Measurements from ENCODE around the gene HOXD13. TPM values are rescaled to one million over a fixed set of nuclear protein-coding genes. Genes with fewer than 3 reads are reported as not detected.
A peak's percentile ranks its signal among the peaks of the same experiment; 100 is the strongest.

HOXD13 gene
- total RNA-seq, 1 donor from 2014 or later: not detected

- no peak for ATAC-seq
- intact Hi-C loops (cut with DNase I): loop anchor here (2.0 to 10.0 kb wide), 2 partner anchors 55 to 395 kb away; no protein-coding TSS in a partner anchor
- no peak for DNase-seq (ENCODE audit: low spot score)
Measured at GRCh38 chr2:176079831-176080539, 12.5 kb upstream of the HOXD13 start.

GRCh38 chr2:176080540-176081375 is 11.8 kb upstream of the HOXD13 start:
- no peak for ATAC-seq
- DNase-seq (ENCODE audit: low spot score): no peak
- intact Hi-C loops (cut with DNase I): loop anchor here (2.0 to 10.0 kb wide), 2 partner anchors 54 to 396 kb away; no protein-coding TSS in a partner anchor

- intact Hi-C loops (cut with DNase I): loop anchor here (2.0 to 10.0 kb wide), 2 partner anchors 53 to 397 kb away; no protein-coding TSS in a partner anchor
- DNase-seq (ENCODE audit: low spot score) (no peak), ATAC-seq (no peak)
Measured at GRCh38 chr2:176081376-176081836, 11.1 kb upstream of the HOXD13 start.

- ATAC-seq (no peak), DNase-seq (ENCODE audit: low spot score) (no peak)
- intact Hi-C loops (cut with DNase I): loop anchor here (2.0 to 10.0 kb wide), 2 partner anchors 53 to 397 kb away; no protein-coding TSS in a partner anchor
Measured at GRCh38 chr2:176081837-176082524, 10.5 kb upstream of the HOXD13 start.

- DNase-seq (ENCODE audit: low spot score) (no peak), ATAC-seq (no peak)
- intact Hi-C loops (cut with DNase I): loop anchor here (10.0 kb wide), 1 partner anchor 398 kb away; no protein-coding TSS in a partner anchor
Measured at GRCh38 chr2:176082525-176082823, 10.0 kb upstream of the HOXD13 start.

GRCh38 chr2:176082824-176083751 is 9.4 kb upstream of the HOXD13 start:
- no peak for DNase-seq (ENCODE audit: low spot score)
- intact Hi-C loops (cut with DNase I): loop anchor here (10.0 kb wide), 1 partner anchor 398 kb away; no protein-coding TSS in a partner anchor
- no peak for ATAC-seq

GRCh38 chr2:176083796-176084261 is 8.7 kb upstream of the HOXD13 start, which contains the start of gene EVX2:
Gene EVX2, minus strand, starts transcription at chr2:176083962. Its CDS starts 186 bp downstream, at chr2:176083776.
- no peak for DNase-seq (ENCODE audit: low spot score)
- no peak for ATAC-seq
- intact Hi-C loops (cut with DNase I): loop anchor here (10.0 kb wide), 1 partner anchor 399 kb away; no protein-coding TSS in a partner anchor

- ATAC-seq (no peak), DNase-seq (ENCODE audit: low spot score) (no peak)
- intact Hi-C loops (cut with DNase I): loop anchor here (10.0 kb wide), 1 partner anchor 400 kb away; no protein-coding TSS in a partner anchor
Measured at GRCh38 chr2:176084611-176085119, 7.9 kb upstream of the HOXD13 start.

- DNase-seq (ENCODE audit: low spot score): no peak
- intact Hi-C loops (cut with DNase I): loop anchor here (10.0 kb wide), 1 partner anchor 400 kb away; no protein-coding TSS in a partner anchor
- ATAC-seq: no peak
Measured at GRCh38 chr2:176085120-176085788, 7.3 kb upstream of the HOXD13 start.

GRCh38 chr2:176085861-176086771 is 6.4 kb upstream of the HOXD13 start:
- intact Hi-C loops (cut with DNase I): loop anchor here (10.0 kb wide), 1 partner anchor 401 kb away; no protein-coding TSS in a partner anchor
- no peak for DNase-seq (ENCODE audit: low spot score)
- ATAC-seq: no peak

GRCh38 chr2:176087330-176088047 is 5.0 kb upstream of the HOXD13 start:
- DNase-seq (ENCODE audit: low spot score) (no peak), ATAC-seq (no peak)
- intact Hi-C loops (cut with DNase I): loop anchor here (10.0 kb wide), 1 partner anchor 403 kb away; no protein-coding TSS in a partner anchor

GRCh38 chr2:176088048-176088936 is 4.2 kb upstream of the HOXD13 start:
- ATAC-seq: peak; percentile 75
- no peak for DNase-seq (ENCODE audit: low spot score)
- intact Hi-C loops (cut with DNase I): loop anchor here (10.0 kb wide), 1 partner anchor 403 kb away; no protein-coding TSS in a partner anchor

GRCh38 chr2:176088937-176089842 is 3.3 kb upstream of the HOXD13 start:
- DNase-seq (ENCODE audit: low spot score): no peak
- no peak for ATAC-seq
- intact Hi-C loops (cut with DNase I): loop anchor here (10.0 kb wide), 1 partner anchor 404 kb away; no protein-coding TSS in a partner anchor

All from sciatic nerve (tissue), 2 donors.